Peyer's patch (tissue), 4 donors: ENCODE measurements around the gene ROR1.

Experiments
- CTCF ChIP-seq, 6 experiments: fragments of 450-650 bp in 4 of 6; fragments of 200-600 bp in 2 of 6; sonication (generic) in 1 of 6; IDR thresholded peaks; one replicate each; pipeline ENCODE4 v1.5.1; 2017 to 2019; ENCODE audit warnings: antibody characterized with exemption in 6 of 6, mild to moderate bottlenecking in 3 of 6, moderate library complexity in 1 of 6
- POLR2A ChIP-seq, 2 donors: fragments of 450-650 bp; IDR thresholded peaks; one replicate each; pipeline ENCODE4 v1.5.1; 2017; ENCODE audit warnings: antibody characterized with exemption in 2 of 2, mild to moderate bottlenecking in 2 of 2, moderate library complexity in 2 of 2

- TF ChIP-seq CTCF (IDR thresholded peaks at IDR 0.05) (no peak), POLR2A (IDR thresholded peaks at IDR 0.05) (no peak)
Observed at GRCh38 chr1:64059556-64059955, 285.7 kb downstream of the ROR1 start.
